Stimulated activated memory B cell treated with anti-CD40 and anti-IgM and Interleukin-4, amounts not matched to agents 10 μg/mL and 1 μg/mL and 100 μg/mL, for 72 hours (primary cell): ENCODE results near the gene DDX5.
A peak's percentile ranks its signal among the peaks of the same experiment; 100 is the strongest.
"Not testable (repeated sequence)": the region's sequence is repeated elsewhere in the genome, so short reads cannot be mapped to it uniquely, and the experiment has no call there.

ENCODE experiments used
- ATAC-seq: fragments of 150-1000 bp; cut with Tn5 transposase; 2 replicates; pipeline ENCODE4 v1.10.0; 2021
- H3K27ac Mint-ChIP-seq: one replicate; pipeline ENCODE4 v1.8.0; 2022; ENCODE audit warnings: mild to moderate bottlenecking, mixed read lengths
- H3K27me3 Mint-ChIP-seq: one replicate; pipeline ENCODE4 v1.8.0; 2022; ENCODE audit warnings: mixed read lengths
- H3K36me3 Mint-ChIP-seq: one replicate; pipeline ENCODE4 v1.8.0; 2022; ENCODE audit warnings: mixed read lengths
- H3K4me1 Mint-ChIP-seq: one replicate; pipeline ENCODE4 v1.8.0; 2022; ENCODE audit warnings: mixed read lengths
- H3K4me3 Mint-ChIP-seq: one replicate; pipeline ENCODE4 v1.8.0; 2022; ENCODE audit warnings: mild to moderate bottlenecking, moderate library complexity, mixed read lengths
- H3K9me3 Mint-ChIP-seq: one replicate; pipeline ENCODE4 v1.8.0; 2022; ENCODE audit warnings: mixed read lengths

Gene DDX5

GRCh38 chr17:64491034-64491860 is 14.8 kb downstream of the DDX5 start:
- H3K9me3 Mint-ChIP-seq, result no peaks in the 10 kb centered on the region
- H3K27me3 Mint-ChIP-seq, result no peaks in the 10 kb centered on the region
- peaks cover 38% of the 10 kb centered on the region for H3K36me3 Mint-ChIP-seq
- H3K27ac Mint-ChIP-seq, result no peak overlapping the region
- ATAC-seq, result peak; percentile 54
- no peak overlapping the region for H3K4me3 Mint-ChIP-seq
- peaks cover 29% of the 10 kb centered on the region for H3K4me1 Mint-ChIP-seq

DNA sequence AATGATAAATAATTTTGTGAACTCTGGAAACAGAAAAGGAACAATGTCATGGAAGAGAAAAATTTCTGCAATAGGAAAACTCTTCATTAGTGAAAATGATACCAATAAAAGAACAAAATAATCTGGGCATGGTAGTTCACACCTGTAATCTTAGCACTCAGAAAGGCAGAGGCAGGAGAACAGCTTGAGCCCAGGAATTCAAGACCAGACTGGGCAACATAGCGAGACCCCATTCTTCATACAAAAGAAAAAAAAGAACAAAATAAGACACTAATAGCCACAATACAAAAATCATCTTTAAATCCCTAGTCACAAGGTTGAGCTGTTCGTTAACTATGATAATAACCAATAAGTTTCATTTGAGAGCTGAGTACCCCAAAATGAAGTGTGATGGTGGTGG is 17.8 kb downstream of the DDX5 start:
- no peaks in the 10 kb centered on the region for H3K27me3 Mint-ChIP-seq
- H3K9me3 Mint-ChIP-seq, result no peaks in the 10 kb centered on the region
- H3K36me3 Mint-ChIP-seq, result peaks cover 46% of the 10 kb centered on the region
- no peak overlapping the region for H3K4me3 Mint-ChIP-seq
- no peaks in the 10 kb centered on the region for H3K4me1 Mint-ChIP-seq
- H3K27ac Mint-ChIP-seq, result no peak overlapping the region
- no peak for ATAC-seq

GRCh38 chr17:64484380-64484779 is 21.7 kb downstream of the DDX5 start:
- Mint-ChIP-seq H3K9me3 (no peaks in the 10 kb centered on the region), H3K36me3 (peaks cover 47% of the 10 kb centered on the region), H3K27me3 (no peaks in the 10 kb centered on the region), H3K4me3 (no peak overlapping the region), H3K4me1 (no peaks in the 10 kb centered on the region), H3K27ac (peak overlapping the region; percentile 9)
- no peak for ATAC-seq

DNA sequence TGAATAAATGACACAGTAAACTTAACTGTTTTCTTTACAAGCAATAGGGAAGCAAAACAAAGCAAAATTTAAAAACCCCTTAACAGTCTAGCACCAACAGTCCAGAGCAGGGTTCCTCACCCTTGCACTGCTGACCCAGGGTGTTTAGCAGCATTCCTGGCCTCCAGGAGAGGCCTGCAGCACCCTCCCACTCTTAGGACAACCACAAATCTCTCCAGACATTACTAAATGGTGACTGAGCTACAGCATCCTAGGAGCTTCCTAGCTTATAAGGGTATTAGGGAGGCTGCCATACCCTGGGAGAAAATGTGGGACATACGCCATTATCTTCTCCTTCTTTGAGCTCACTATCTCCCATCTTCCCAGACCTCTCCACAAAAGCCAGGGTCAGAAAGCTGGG is 25.1 kb downstream of the DDX5 start:
- Mint-ChIP-seq H3K27me3 (no peaks in the 10 kb centered on the region), H3K27ac (no peak overlapping the region), H3K36me3 (peaks cover 44% of the 10 kb centered on the region), H3K4me3 (no peak overlapping the region), H3K4me1 (no peaks in the 10 kb centered on the region), H3K9me3 (no peaks in the 10 kb centered on the region)
- ATAC-seq, result no peak

GRCh38 chr17:64477849-64478248 is 28.2 kb downstream of the DDX5 start:
- no peaks in the 10 kb centered on the region for H3K9me3 Mint-ChIP-seq
- no peaks in the 10 kb centered on the region for H3K27me3 Mint-ChIP-seq
- H3K4me1 Mint-ChIP-seq, result no peaks in the 10 kb centered on the region
- peaks cover 22% of the 10 kb centered on the region for H3K36me3 Mint-ChIP-seq
- no peak overlapping the region for H3K27ac Mint-ChIP-seq
- ATAC-seq, result no peak
- H3K4me3 Mint-ChIP-seq, result no peak overlapping the region

DNA sequence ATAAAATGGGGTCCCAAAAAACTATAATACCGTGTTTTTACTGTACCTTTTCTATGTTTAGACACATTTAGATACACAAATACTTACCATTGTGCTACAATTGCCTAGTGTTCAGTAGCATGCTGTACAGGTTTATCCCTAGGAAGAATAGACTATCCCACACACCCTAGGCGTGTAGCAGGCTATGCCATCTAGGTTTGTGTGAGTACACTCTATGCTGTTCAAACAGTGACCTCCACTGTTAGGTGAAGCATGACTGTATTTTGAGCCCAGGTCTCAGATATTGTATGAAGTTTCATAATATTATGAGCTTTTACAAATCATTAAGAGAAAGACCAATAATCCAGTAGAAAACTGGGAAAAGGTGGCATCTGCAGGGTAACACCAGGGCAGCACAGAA is 33.5 kb downstream of the DDX5 start:
- Mint-ChIP-seq H3K27ac (no peak overlapping the region), H3K36me3 (peaks cover 11% of the 10 kb centered on the region)

GRCh38 chr17:64471440-64471839 is 34.6 kb downstream of the DDX5 start:
- H3K4me1 Mint-ChIP-seq, result no peaks in the 10 kb centered on the region
- no peaks in the 10 kb centered on the region for H3K27me3 Mint-ChIP-seq
- peaks cover 11% of the 10 kb centered on the region for H3K36me3 Mint-ChIP-seq
- peak overlapping the region; percentile 30 for H3K27ac Mint-ChIP-seq
- no peak for ATAC-seq
- H3K4me3 Mint-ChIP-seq, result no peak overlapping the region
- no peaks in the 10 kb centered on the region for H3K9me3 Mint-ChIP-seq

More for the DNA sequence above, 33.5 kb downstream of the DDX5 start:
- Mint-ChIP-seq H3K27me3 (no peaks in the 10 kb centered on the region), H3K4me1 (no peaks in the 10 kb centered on the region), H3K9me3 (no peaks in the 10 kb centered on the region), H3K4me3 (no peak overlapping the region)
- no peak for ATAC-seq

DNA sequence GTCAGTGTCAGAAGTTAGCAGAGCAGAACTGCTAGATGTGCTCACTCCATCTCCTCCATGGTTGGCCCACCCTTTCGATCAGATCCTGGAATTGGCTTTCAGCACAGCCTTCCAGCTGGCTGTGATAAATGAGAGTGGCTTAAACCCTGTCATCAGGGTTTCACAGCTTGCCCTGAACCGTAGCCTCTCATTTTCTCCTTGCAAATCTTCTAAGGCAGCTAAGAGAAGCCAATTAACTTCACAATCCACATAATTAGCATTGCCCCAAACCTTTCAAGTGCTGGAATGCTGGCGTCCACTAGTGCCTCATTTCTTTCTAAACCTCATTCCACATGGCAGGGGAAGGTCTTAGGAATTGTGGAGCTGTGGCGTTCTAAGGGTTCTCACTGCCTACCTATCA is 35.5 kb downstream of the DDX5 start:
- no peak for ATAC-seq
- H3K27me3 Mint-ChIP-seq, result no peaks in the 10 kb centered on the region
- peak overlapping the region; percentile 30 for H3K27ac Mint-ChIP-seq
- no peaks in the 10 kb centered on the region for H3K9me3 Mint-ChIP-seq
- H3K4me3 Mint-ChIP-seq, result no peak overlapping the region
- H3K36me3 Mint-ChIP-seq, result peaks cover 16% of the 10 kb centered on the region
- H3K4me1 Mint-ChIP-seq, result no peaks in the 10 kb centered on the region

DNA sequence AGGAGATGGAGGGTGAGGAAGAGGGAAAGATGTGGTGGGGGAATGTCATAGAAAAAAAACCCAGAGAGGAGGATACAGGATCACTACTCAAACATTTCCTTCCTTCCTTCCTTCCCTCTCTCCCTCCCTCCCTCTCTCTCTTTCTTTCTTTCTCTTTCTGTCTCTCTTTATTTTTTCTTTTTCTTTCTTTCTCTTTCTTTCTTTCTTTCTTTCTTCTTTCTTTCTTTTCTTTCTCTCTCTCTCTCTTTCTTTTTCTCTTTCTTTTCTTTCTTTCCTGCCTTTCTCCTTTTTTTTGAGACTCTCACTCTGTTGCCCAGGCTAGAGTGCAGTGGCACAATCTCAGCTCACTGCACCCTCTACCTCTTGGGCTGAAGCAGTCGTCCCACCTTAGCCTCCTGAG is 39.3 kb downstream of the DDX5 start:
- H3K27me3 Mint-ChIP-seq, H3K4me3 Mint-ChIP-seq, H3K9me3 Mint-ChIP-seq, ATAC-seq, H3K4me1 Mint-ChIP-seq: not testable (repeated sequence)
- peaks cover 17% of the 10 kb centered on the region for H3K36me3 Mint-ChIP-seq
- H3K27ac Mint-ChIP-seq, result peak overlapping the region; percentile 73

GRCh38 chr17:64466019-64466735 is 39.9 kb downstream of the DDX5 start:
- no peaks in the 10 kb centered on the region for H3K4me1 Mint-ChIP-seq
- peaks cover 22% of the 10 kb centered on the region for H3K36me3 Mint-ChIP-seq
- H3K9me3 Mint-ChIP-seq, result no peaks in the 10 kb centered on the region
- H3K27me3 Mint-ChIP-seq, result no peaks in the 10 kb centered on the region
- H3K27ac Mint-ChIP-seq, result peak overlapping the region; percentile 73
- no peak for ATAC-seq
- H3K4me3 Mint-ChIP-seq, result no peak overlapping the region

GRCh38 chr17:64461788-64462187 is 44.3 kb downstream of the DDX5 start:
- Mint-ChIP-seq H3K36me3 (peaks cover 18% of the 10 kb centered on the region), H3K9me3 (no peaks in the 10 kb centered on the region), H3K4me3 (no peak overlapping the region), H3K27ac (peak overlapping the region; percentile 3), H3K4me1 (peaks cover 24% of the 10 kb centered on the region), H3K27me3 (no peaks in the 10 kb centered on the region)
- no peak for ATAC-seq

DNA sequence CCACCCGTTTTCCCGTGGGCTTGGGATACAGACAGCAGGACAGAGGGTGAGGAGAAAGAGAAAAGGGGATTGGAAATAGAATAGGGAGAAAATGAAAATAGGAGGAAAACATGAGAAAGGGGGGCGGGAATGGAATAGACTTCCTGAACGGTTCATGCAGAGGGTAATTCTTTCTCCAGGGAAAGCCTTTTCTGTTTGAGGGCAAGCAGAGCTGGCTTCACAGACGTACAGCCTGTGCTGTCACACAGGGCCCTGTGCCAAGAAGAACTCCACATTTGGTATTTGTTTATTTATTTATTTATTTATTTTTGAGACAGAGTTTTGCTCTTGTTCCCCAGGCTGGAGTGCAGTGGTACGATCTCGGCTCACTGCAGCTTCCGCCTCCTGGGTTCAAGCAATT is 45.1 kb downstream of the DDX5 start:
- Mint-ChIP-seq H3K36me3 (peaks cover 14% of the 10 kb centered on the region), H3K27me3 (no peaks in the 10 kb centered on the region), H3K4me1 (peaks cover 31% of the 10 kb centered on the region), H3K4me3 (no peak overlapping the region), H3K9me3 (no peaks in the 10 kb centered on the region), H3K27ac (no peak overlapping the region)
- no peak for ATAC-seq

DNA sequence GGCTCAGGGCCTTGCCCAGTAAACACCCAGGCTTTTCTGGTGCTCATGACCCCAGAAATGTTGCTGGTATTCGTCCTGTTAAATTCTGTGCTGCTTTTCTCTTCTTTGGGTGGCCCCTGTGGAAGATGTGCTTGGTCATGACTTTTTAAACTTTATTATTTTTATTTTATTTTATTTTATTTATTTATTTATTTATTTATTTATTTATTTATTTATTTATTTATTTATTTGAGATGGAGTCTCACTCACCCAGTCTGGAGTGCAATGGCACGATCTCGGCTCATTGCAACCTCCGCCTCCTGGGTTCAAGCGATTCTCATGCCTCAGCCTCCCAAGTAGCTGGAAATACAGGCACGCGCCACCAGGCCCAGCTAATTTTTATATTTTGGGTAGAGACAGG is 46.3 kb downstream of the DDX5 start:
- H3K4me3 Mint-ChIP-seq, H3K27me3 Mint-ChIP-seq, ATAC-seq, H3K27ac Mint-ChIP-seq, H3K9me3 Mint-ChIP-seq: not testable (repeated sequence)
- peaks cover 10% of the 10 kb centered on the region for H3K36me3 Mint-ChIP-seq
- H3K4me1 Mint-ChIP-seq, result peaks cover 39% of the 10 kb centered on the region

DNA sequence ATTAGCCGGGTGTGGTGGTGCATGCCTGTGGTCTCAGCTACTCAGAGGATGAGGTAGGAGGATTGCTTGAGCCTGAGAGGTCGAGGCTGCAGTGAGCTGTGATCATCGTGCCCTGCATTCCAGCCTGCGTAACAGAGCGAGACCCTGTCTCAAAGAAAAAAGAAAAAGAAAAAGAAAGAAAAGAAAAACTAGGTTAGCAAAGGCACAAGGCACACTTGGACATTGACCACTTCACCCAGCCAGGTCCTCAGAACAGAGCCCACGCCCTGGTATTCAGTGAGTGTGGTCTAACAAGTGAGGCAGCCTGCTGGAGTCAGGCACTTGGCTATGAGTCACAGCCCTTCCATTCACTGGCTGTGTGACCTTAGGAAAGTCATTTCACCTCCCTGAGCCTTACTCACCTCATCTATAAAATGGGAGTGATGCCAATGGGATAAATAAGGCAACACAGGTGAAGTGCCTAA is 46.8 kb downstream of the DDX5 start:
- Mint-ChIP-seq H3K27ac (peak overlapping the region; percentile 82), H3K36me3 (peaks cover 10% of the 10 kb centered on the region)

GRCh38 chr17:64458756-64459155 is 47.3 kb downstream of the DDX5 start:
- H3K4me1 Mint-ChIP-seq, result peaks cover 43% of the 10 kb centered on the region
- H3K4me3 Mint-ChIP-seq, result no peak overlapping the region
- H3K27ac Mint-ChIP-seq, result peak overlapping the region; percentile 82
- no peak for ATAC-seq
- H3K9me3 Mint-ChIP-seq, result no peaks in the 10 kb centered on the region
- H3K36me3 Mint-ChIP-seq, result peaks cover 11% of the 10 kb centered on the region
- no peaks in the 10 kb centered on the region for H3K27me3 Mint-ChIP-seq

More for the DNA sequence above, 46.8 kb downstream of the DDX5 start:
- H3K9me3 Mint-ChIP-seq, result no peaks in the 10 kb centered on the region
- no peak overlapping the region for H3K4me3 Mint-ChIP-seq
- H3K27me3 Mint-ChIP-seq, result no peaks in the 10 kb centered on the region
- ATAC-seq, result no peak
- H3K4me1 Mint-ChIP-seq, result peaks cover 42% of the 10 kb centered on the region

DNA sequence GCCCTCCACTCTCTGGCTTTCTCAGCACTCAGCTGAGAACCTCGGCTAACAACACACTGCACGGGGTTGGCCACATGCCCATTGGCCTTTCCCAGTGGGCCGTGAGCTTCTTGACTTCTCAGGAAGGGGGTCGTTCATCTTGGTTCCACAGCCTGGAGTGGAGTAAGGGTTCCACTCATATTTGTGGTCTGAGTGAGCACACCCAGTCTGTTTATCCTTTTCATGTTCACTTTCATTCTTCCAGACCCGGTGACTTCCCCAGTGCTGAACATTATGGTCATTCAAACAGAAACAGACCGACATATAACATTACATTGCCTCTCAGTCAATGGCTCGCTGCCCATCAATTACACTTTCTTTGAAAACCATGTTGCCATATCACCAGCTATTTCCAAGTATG is 48.9 kb downstream of the DDX5 start:
- H3K27ac Mint-ChIP-seq, result peak overlapping the region; percentile 82
- ATAC-seq, result no peak

More for the DNA sequence above, 48.9 kb downstream of the DDX5 start:
- Mint-ChIP-seq H3K27me3 (no peaks in the 10 kb centered on the region), H3K4me1 (peaks cover 49% of the 10 kb centered on the region), H3K4me3 (no peak overlapping the region), H3K9me3 (no peaks in the 10 kb centered on the region), H3K36me3 (peaks cover 18% of the 10 kb centered on the region)
